GM19035 (cell line): ENCODE results near the gene PARD3B.

Experiments used
- ATAC-seq: cut with Tn5 transposase; IDR thresholded peaks from one replicate; pipeline ENCODE4 v1.9.1; 2021; ENCODE audit not compliant: unreplicated experiment

Gene PARD3B

DNA sequence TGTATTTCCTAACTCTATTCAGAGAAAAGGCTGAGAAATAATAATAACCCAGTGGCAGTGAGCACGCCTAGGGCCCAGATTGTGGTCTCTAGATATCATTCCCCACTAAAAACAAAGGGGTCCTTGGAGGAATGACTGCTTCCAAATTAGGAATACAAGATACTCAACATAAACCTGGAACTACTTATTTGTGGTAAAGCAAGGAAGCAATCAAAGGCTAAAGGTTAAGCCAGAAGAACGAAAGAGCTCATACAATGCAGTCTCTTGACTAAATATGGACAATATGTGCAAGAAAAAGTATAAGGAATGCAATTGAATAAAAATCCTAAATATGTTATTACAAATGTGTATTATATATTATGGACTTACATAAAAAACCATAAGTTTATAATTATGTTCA lies 883.5 kb downstream of the PARD3B start:
- no peak for ATAC-seq

- ATAC-seq: no peak
These were observed 890.7 kb downstream of the PARD3B start for GRCh38 chr2:205435970-205436369.

GRCh38 chr2:205438241-205438640 lies 893.0 kb downstream of the PARD3B start:
- ATAC-seq: no peak

DNA sequence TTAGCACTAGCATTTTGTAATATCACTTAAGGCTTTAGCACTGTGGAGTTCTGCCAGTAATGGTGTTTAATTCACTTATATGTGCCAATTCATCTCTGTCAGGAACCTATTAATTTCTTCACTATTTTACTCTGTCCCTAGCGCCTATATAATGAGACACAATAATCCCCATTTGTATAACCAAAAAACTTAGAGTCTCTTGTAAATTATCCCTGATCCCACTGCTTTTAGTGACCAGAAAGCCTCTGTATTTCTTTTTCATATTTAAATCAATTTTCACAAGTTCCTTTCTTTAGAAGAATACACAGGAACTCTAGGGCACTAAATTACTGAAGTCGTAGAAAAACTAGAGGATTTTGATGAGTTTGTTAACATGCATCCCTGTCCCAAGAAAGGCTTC lies 894.3 kb downstream of the PARD3B start:
- no peak for ATAC-seq

DNA sequence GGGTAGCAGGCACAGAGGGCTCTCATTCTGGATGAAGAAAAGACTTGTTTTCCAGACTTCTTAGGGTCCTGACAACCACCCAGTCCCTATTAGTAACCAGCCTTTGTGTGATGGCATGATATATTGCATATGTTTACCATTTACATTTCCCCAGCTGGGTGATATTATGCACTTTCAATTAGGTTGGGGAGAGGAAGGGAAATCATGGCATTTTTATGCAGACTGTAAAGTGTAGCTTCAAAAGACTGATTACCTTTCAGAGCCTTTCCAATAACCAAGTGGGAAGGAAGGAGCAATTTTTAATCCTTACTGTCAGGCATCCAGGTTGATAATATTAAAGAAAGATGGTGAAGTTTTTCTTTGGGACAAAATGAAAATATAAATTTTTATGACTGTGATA lies 896.2 kb downstream of the PARD3B start:
- ATAC-seq: no peak

GRCh38 chr2:205448189-205448588 lies 902.9 kb downstream of the PARD3B start:
- no peak for ATAC-seq

DNA sequence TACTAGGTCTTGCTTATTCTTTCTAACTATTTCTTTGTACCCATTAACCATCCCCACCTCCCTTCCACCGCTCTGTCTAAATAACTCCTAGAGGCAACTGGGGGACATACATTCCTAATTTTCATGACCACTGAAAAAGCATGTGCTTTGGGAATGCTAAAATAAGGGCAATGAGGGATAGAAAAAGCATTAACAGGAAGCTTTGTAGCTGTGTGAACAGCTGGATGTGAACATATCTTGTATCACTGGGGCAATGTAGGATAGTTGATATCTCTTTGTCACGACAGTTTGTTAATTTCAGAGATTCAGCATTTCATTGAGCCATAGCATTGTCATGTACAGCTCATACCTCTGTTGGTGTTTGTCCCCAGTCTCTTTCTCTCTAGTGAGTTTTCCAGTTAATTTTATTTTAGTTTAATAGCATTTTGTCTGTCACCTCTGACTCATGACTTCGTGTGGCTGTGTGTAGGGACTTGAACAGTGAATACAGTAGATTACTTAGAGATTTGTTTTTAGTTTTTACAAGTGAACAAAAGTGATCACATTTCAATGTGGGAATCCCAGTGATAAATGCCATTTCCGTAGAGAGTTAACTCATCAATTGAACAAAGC lies 906.7 kb downstream of the PARD3B start:
- no peak for ATAC-seq

GRCh38 chr2:205453202-205453601 lies 907.9 kb downstream of the PARD3B start:
- no peak for ATAC-seq

- no peak for ATAC-seq
These were observed 911.4 kb downstream of the PARD3B start for GRCh38 chr2:205456682-205457081.

GRCh38 chr2:205460217-205460616 lies 914.9 kb downstream of the PARD3B start:
- ATAC-seq: no peak

- no peak for ATAC-seq
These were observed 915.9 kb downstream of the PARD3B start for GRCh38 chr2:205461169-205461568.

GRCh38 chr2:205461678-205462665 lies 916.7 kb downstream of the PARD3B start:
- ATAC-seq: peak; percentile 53

- no peak for ATAC-seq
These were observed 917.5 kb downstream of the PARD3B start for GRCh38 chr2:205462681-205463345.

GRCh38 chr2:205463466-205464025 lies 918.3 kb downstream of the PARD3B start:
- no peak for ATAC-seq

DNA sequence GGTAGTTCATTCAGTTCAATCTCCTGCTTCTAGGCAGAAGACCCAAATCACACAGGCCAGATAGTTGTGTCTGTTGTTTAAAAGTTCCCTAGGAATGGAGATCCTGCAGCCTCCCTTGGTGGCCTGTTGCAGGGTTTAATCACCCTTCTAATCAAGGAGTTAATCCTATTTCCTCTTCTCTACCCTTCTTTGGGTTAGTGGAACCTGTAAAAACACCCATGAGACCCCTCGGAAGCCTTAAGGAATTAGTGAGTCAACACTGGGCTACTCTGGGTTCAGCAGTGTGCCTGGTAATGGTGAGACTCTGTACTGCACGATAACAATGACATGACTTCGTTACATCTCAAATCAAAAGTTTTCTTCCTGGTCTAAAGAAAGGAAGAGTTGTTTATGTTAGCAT lies 919.4 kb downstream of the PARD3B start:
- no peak for ATAC-seq

GRCh38 chr2:205465791-205466190 lies 920.5 kb downstream of the PARD3B start:
- no peak for ATAC-seq

GRCh38 chr2:205471776-205472175 lies 926.5 kb downstream of the PARD3B start:
- no peak for ATAC-seq

- ATAC-seq: no peak
These were observed 928.5 kb downstream of the PARD3B start for GRCh38 chr2:205473791-205474190.

GRCh38 chr2:205474741-205475415 lies 929.6 kb downstream of the PARD3B start:
- no peak for ATAC-seq

- ATAC-seq: no peak
These were observed 930.1 kb downstream of the PARD3B start for GRCh38 chr2:205475416-205475768.
